H7 (cell line): ENCODE measurements around the gene AFMID. TPM values are rescaled to one million over a fixed set of nuclear protein-coding genes. Genes with fewer than 3 reads are reported as not detected.

Source experiments
- DNase-seq: peaks from one replicate; pipeline ENCODE4 v3.0.0; 2012
- H3K27me3 ChIP-seq: 2 replicates; pipeline ENCODE4 v1.6.0; 2011; ENCODE audit warnings: mild to moderate bottlenecking, low read length; ENCODE audit not compliant: control insufficient read depth, insufficient read depth
- H3K36me3 ChIP-seq: replicated peaks from 2 replicates; pipeline ENCODE4 v1.5.1; 2011; ENCODE audit warnings: low read length; ENCODE audit not compliant: control insufficient read depth, insufficient read depth
- H3K4me3 ChIP-seq: 2 replicates; pipeline ENCODE4 v1.5.1; 2011; ENCODE audit warnings: low read depth, mild to moderate bottlenecking, control low read depth, low read length, moderate library complexity; ENCODE audit not compliant: insufficient read depth
- total RNA-seq: library from RNA; depleted of rRNA; stranded (reverse); fragments of >200 nt; shearing (Covaris generic); gene quantifications from 2 replicates; pipeline ENCODE4 v1.2.3, GENCODE V29; 2014; rRNA removed

Gene AFMID
- total RNA-seq, 1 experiment from 2014 or later = 36.4 TPM

- Histone ChIP-seq H3K4me3 (peak overlapping the region; percentile 78), H3K36me3 (no peaks in the 10 kb centered on the region), H3K27me3 (no peaks in the 10 kb centered on the region)
- peak; percentile 99 for DNase-seq
These were observed 66.9 kb downstream of the AFMID start for GRCh38 chr17:78253946-78254672.

- DNase-seq = no peak
- no peaks in the 10 kb centered on the region for H3K27me3 ChIP-seq
- no peak overlapping the region for H3K4me3 ChIP-seq
- H3K36me3 ChIP-seq = no peaks in the 10 kb centered on the region
These were observed 68.0 kb downstream of the AFMID start for GRCh38 chr17:78255029-78255656.

GRCh38 chr17:78255953-78256706 is 69.0 kb downstream of the AFMID start:
- Histone ChIP-seq H3K4me3 (no peak overlapping the region), H3K27me3 (no peaks in the 10 kb centered on the region), H3K36me3 (no peaks in the 10 kb centered on the region)
- DNase-seq = no peak

DNA sequence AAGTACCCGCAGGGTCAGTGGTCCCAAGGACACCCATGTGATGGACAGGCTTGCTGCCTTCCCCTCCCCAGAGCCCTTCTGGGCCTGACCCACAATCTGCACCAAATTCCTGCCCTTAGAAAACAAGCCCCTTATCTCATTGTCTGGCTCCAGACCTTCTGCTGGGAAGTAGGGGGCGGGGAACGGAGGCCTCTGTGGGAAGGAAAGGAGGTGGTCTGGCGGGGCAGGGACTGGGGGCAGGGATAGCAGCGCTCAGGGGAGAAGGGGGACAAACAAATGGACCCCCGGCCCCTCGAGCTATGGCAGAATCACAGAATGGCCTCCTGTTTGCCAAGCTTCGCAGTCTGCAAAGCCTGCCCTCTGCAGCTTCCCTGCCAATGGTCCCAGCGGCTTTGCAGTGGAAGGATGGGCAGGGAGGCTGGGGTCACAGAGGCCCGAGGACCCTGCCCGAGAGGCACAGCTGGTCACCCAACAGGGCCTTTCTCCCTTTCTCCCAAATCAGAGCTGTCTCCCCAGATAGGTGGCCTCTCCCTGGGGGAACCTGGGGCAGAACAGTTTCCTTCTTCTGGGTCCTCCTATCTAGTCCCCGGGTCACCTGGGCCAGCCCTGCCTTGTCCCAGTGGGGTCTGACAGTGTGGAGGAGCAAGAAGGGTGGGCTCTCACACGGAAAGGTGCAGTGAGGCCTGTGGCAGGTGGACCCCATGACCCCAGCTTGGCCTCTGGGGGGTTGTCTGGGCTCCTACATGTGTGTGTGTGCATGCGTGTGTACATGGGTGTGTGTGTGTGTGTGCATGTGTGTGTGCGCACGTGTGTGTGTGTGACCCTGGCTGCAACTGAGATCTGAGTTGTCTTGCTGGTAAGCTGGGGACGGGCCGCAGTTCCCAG is 69.8 kb downstream of the AFMID start:
- Histone ChIP-seq H3K36me3 (no peaks in the 10 kb centered on the region), H3K27me3 (no peaks in the 10 kb centered on the region), H3K4me3 (no peak overlapping the region)
- no peak for DNase-seq

Other genes starting within 250 kb of the AFMID start
- gene TNRC6C, start 228.7 kb upstream of the AFMID start, total RNA-seq = 8.9 and 9.3 TPM in 2 replicates
- gene TMC6, start 58.6 kb upstream of the AFMID start, total RNA-seq = 77.1 and 82.2 TPM in 2 replicates
- gene TMC8, start 56.6 kb upstream of the AFMID start, total RNA-seq = 0.67 and 3.3 TPM in 2 replicates
- not detected in 2 replicates for gene C17orf99, start 41.0 kb upstream of the AFMID start, total RNA-seq
- 24.4 and 24.5 TPM in 2 replicates for gene SYNGR2, start 18.8 kb upstream of the AFMID start, total RNA-seq
- gene TK1, start 310 bp upstream of the AFMID start, total RNA-seq = 48.4 and 56.5 TPM in 2 replicates
- gene BIRC5, start 26.9 kb downstream of the AFMID start, total RNA-seq = 152 and 154 TPM in 2 replicates
- gene TMEM235, start 44.3 kb downstream of the AFMID start, total RNA-seq = not detected in 2 replicates
- 13.3 and 26.9 TPM in 2 replicates for gene SOCS3, start 172.7 kb downstream of the AFMID start, total RNA-seq
- gene PGS1, start 191.3 kb downstream of the AFMID start, total RNA-seq = 63.7 and 71.8 TPM in 2 replicates